Adrenal gland (tissue), 5 donors: Measurements from ENCODE around the gene OR1E2.

ENCODE experiments used
- POLR2A ChIP-seq, 2 donors: fragments of 450-650 bp; IDR thresholded peaks; one replicate each; pipeline ENCODE4 v1.6.1; 2017; ENCODE audit warnings: antibody characterized with exemption in 2 of 2, mild to moderate bottlenecking in 2 of 2, moderate library complexity in 1 of 2
- TF ChIP-seq, protein P1 (sequence below), 6 experiments: fragments of 450-650 bp in 4 of 6; fragments of 200-600 bp in 2 of 6; sonication (generic) in 1 of 6; IDR thresholded peaks; 1 replicate in 5 of 6; 2 replicates in 1 of 6; pipeline versions ENCODE4 v1.5.1 to v1.8.0; 2016 to 2021; ENCODE audit warnings: antibody characterized with exemption in 6 of 6, mild to moderate bottlenecking in 2 of 6, moderate library complexity in 1 of 6
- donor health status: DM: no; HTN: no; CAD: no.

DNA sequence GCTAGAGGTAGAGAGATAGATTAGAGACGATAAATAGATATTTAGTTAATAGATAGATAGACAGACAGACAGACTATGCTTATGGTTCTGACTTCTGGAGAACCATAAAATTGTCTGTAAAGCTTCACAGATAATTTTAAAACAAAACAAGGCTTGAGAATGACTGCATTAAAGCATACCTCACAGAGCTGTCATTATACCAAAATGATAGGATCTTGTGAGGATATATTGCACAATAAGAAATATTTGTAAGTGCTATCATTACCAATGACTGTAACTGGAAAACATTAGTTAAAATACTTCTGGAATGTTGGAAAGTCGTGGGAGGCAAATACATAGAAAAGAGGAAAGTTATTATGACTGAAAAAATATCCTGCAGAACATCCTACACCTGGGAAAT is 31.9 kb downstream of the OR1E2 start:
- TF ChIP-seq, protein P1, sequence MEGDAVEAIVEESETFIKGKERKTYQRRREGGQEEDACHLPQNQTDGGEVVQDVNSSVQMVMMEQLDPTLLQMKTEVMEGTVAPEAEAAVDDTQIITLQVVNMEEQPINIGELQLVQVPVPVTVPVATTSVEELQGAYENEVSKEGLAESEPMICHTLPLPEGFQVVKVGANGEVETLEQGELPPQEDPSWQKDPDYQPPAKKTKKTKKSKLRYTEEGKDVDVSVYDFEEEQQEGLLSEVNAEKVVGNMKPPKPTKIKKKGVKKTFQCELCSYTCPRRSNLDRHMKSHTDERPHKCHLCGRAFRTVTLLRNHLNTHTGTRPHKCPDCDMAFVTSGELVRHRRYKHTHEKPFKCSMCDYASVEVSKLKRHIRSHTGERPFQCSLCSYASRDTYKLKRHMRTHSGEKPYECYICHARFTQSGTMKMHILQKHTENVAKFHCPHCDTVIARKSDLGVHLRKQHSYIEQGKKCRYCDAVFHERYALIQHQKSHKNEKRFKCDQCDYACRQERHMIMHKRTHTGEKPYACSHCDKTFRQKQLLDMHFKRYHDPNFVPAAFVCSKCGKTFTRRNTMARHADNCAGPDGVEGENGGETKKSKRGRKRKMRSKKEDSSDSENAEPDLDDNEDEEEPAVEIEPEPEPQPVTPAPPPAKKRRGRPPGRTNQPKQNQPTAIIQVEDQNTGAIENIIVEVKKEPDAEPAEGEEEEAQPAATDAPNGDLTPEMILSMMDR (IDR thresholded peaks at IDR 0.05), result no peak
- no peak for TF ChIP-seq POLR2A (IDR thresholded peaks at IDR 0.05)
